Measurements from ENCODE around the gene GNAI1.

GNAI1 gene

DNA sequence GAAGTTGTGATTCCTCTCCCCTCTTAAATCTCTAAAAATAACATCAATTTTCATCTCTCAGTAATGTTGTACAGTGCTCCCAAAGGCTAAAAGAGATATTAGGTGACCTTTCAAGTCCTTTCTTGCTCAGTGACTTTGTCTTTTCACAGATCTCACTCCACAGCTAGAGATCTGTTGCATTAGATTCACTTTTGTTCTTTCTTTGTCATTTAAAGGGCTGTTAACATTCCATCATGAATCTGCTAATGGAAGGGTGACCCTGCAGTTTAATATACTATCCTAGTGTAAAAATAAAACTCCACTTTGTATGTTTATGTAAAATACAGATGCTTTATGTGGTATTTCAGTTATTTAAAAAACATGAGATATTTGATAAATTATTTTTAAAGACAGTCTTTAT lies 30.5 kb downstream of the GNAI1 start:
- DNase-seq = no peak

DNA sequence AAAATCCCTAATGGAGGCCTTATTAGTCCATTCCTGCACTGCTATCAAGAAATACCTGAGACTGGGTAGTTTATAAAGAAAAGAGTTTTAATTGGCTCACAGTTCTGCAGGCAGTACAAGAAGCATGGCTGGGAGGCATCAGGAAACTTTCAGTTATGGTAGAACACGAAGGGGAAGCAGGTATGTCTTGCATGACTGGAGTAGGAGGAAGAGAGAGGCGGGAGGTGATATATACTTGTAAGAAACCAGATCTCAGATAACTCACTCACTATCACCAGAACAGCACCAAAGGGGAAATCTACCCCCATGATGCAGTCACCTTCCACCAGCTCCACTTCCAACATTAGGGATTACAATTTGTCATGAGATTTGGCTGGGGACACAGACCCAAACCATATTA lies 35.8 kb downstream of the GNAI1 start:
- no peak for DNase-seq

DNA sequence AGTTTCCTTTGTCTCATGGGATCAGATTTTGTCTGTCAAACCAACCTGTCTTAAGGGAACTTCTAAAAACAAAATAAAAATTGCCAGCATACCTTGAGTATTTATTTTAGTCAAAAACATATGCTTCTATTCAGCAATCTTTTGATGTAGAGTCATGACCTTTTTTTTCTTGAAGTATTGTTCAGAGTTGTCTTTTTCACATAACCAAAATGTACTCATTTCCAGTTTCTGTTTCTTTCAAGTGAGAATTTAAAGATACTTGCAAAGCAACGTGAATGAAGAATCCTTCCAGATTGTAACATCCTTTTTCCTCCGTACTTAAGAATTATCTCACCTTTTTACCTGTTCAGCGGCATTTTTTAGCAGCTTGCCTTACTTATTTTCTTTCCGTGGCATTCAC lies 37.8 kb downstream of the GNAI1 start:
- DNase-seq = no peak

DNA sequence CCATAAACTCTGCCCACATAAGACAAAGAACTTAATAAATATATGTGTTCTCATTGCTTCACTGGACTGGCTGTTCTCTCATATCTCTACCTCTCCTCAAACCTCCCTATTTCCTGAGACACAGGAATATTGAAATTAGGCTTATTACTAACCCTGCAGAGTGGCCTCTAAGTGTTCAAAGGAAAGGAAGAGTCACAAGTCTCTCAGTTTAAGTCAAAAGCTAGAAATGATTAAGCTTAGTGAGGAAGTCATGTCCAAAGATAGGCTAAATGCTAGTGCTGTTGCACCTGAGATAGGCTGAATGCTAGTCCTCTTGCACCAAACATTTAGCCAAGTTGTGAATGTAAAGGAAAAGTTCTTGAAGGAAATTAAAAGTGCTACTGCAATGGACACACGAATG lies 41.1 kb downstream of the GNAI1 start:
- no peak for DNase-seq

DNA sequence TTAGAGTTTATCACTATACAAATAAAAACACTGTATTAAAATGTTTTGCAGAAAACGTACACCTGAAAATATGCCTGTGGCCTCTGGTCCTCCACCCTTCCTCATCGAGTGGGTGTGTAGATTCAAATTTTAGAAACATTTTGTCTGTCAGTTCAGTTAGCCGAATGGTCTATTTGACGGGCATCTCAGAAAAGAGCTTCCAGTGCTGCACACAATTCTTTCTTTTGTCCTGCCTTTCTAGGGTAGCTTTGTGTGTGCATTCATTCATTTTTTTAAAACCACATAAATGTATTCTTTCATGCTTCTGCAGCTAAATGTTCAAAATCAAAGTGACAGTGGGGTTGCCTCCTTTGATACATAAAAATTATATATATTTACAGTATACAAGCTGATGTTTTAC lies 46.8 kb downstream of the GNAI1 start:
- DNase-seq = no peak

DNA sequence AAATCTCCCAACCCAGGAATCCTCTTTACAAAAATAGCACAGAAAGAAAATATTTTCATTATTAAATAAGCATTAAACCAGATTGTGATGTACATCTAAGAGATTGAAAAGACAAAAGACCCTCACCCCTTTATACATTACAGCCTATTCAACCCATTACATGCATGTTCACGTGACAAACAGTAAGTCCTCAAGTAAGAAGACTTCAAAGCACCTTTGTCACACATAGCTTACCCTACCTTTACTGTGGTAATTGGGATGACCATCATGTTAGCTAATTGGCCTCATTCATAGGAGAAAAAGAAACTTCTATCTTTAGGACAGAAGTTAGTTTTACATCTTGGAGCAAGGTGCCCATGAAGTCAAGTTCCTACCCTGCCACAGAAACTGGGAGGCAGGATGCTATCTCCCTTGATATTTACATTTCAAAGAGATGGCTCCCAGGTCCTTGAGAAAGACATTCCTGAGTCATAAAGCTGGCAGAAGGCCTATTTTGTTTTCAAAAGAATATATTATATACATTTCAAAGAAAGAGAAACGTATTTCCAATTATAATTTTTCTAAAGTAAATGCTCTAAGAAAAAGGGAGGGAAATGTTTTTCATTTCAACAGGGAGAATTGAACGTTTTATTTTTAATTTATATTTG lies 48.1 kb downstream of the GNAI1 start:
- DNase-seq = no peak

DNA sequence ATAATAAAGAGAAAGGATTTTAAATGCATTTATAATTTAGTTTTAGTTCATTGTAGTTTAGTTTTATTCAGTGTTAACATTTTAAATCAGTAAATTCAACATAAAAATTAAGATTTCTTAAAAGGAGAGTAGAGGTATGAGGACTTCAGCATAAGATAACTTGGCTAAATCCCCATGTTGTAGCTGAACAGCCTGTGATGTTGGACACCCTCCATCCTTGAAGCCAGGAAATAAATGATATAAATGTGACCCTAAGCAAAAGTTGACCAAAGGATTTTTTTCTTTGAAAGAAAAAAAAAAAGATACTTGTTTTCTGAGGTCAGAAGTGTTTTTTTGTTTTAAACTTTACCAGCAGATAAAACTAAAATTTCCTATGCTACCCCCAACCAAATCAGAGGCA lies 48.7 kb downstream of the GNAI1 start:
- DNase-seq = no peak

DNA sequence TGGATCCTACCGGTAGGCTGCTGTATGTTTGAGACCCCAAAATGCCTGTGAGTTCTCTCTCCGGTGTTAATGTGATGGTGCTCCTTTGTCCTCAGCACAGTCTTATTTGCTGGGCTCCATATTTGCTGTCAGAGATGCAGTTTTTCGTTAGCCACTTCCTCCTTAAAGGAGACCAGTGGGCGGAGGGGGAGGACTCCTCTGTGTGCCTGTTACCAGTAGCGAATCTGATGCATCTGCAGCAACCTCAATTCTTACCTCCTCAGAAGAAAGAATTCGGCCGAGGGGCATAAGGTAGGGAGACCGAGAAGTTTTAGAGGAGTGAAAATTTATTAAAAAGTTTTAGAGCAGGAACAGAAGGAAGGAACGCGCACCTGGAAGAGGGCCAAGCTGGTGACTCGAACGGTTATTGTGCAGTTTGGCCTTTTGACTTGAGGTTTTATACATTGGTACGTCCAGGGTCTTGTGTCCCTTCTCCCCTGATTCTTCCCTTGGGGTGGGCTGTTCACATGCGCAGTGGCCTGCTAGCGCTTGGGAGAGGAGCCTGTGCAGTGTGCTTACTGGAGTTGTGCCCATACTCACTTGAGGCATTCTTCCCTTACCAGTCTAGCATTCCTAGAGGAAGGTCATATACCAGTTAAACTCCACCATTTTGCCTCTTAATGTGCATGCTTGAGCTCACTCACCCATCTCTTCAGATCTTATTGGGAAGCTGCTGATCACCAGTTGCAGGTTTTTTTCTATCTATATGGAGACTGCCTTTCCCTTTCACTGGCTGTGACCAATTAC lies 49.5 kb downstream of the GNAI1 start:
- no peak for DNase-seq

DNA sequence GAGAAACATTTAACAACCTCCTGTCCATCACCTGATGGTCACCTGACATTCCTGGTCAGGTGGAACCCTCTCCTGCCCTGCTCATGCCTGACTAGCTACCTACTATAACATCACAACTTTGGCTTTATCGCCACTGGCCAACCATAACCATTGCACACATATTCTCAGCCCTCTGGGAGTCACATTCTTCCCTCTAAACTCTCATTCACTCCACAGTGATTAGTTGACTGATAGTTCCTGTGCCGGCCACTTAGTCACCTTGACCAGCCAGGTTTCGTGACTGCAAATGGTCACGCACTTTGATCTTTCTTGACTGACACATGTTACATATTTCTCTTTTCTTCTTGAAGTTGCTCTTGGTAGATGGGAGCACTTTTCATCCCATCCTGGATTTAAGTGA lies 50.1 kb downstream of the GNAI1 start:
- no peak for DNase-seq

DNA sequence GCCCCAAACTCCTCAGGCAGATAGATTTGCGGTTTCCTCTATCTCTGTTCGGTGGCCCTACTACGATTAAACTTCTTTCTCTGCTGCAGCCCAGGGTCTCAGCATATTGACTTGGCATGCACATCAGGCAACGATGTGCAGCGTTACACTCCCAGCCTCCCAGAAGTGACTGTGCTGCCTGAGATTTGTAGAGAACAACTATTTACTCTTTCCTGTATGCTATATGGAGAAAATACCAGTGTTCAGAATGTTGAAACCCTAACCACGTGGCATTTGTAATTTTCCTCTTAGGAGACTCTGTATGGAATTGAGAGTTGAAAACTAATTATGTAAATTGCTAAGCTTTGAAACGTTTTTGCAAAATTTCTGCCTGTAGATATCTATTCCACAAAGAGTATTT lies 50.9 kb downstream of the GNAI1 start:
- DNase-seq = no peak

DNA sequence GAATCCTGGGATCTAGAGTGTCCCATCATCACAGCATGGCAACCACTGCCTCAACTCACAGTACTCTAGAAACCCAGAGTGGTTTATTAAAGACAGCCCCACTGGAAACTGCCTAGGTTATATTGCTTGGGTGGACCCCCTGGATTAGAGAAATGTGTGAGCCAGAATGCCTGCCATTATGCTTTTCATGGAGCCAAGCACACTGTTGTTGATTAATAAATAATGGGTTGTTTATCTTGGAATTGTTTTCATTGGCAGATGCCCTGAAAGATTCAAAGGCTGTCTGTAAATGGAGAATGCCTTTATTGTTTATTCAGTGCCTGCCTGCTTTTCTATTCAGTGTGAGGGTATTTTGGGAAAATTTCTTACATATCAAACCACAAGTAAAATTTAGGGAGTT lies 52.1 kb downstream of the GNAI1 start:
- DNase-seq = no peak

DNA sequence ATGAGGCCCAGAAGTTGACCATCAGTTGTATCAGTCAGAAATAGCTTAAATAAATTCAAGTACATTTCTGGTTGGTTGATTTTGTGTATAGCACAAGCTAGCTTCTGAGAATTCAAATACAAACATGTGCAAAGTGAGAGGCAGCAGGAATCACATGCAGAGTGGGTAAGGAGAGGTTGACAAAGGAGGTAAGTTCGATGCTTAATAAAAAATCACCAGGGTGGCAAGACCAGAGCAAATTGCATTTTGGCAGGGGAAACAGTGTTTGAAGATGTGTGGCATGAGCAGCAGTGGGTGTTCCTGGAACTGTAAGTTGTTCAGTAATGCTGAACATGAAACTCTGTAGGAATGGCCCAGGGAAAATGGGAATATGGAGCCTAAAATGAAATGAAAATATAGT lies 52.6 kb downstream of the GNAI1 start:
- no peak for DNase-seq

DNA sequence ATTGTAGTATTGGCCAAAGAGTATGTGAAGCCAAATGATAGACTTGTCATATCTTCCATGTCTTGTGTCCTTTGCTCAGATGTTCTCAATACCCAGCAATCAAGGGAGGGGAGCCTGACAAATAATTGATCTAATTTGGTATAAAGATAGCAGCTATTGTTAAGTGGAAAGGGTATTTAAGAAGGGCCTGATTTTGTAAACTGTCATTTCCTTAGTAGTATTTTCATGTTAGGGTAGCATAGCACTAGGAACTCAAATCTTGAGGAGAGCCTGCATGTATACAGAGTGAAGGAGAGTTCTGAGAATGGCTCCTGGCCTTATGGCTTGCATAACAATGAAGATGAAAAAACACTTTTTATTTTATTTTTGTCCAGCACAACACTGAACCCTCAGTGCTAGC lies 53.1 kb downstream of the GNAI1 start:
- no peak for DNase-seq

DNA sequence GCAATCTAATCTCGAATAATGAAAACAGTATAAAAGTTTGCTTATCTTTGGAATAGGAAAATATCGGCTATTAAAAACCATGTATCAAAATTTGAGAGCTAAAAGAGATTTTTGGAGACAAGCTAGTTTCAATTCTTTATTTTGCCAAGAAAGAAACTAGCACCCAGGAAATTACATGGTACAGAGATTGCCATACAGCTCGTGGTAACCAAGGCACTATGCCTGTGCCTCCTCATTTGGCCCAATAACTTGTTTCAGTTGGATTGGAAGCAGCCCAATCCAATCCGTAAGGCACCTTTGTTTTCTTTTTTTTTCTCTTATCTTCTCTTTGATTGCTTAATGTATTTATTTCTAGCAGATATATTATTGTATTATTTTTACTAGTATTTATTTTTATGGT lies 55.0 kb downstream of the GNAI1 start:
- DNase-seq = no peak

DNA sequence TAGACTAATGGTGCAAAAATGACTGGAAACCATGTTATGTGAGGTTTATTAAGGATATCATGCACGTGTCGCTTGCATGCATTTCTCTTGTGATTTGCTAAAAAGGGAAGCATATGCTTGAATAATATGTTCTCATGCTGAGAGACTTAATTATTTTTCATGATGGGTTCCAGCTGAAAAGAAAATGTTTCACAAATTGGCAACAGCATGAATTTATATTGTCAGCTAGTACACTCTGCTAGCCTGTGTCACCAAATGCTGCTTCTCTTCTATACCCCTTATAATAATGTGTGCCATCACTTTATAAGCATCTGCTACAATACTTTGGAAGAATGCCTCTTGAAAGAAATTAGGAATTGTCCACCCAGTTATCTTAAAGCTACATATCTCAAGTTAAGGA lies 63.0 kb downstream of the GNAI1 start:
- no peak for DNase-seq

DNA sequence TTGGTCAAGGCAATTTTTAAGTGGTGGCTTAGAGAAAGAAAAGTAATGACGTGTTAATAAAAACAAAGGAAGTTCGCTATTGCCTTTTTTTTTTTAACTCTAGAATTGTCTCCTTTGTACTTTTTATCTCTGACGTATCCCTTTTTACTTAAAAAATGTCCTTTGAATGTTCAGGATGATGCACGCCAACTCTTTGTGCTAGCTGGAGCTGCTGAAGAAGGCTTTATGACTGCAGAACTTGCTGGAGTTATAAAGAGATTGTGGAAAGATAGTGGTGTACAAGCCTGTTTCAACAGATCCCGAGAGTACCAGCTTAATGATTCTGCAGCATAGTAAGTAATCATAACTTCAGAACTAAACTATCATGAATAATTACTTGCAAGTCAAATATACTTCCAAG lies 64.4 kb downstream of the GNAI1 start:
- DNase-seq = no peak

DNA sequence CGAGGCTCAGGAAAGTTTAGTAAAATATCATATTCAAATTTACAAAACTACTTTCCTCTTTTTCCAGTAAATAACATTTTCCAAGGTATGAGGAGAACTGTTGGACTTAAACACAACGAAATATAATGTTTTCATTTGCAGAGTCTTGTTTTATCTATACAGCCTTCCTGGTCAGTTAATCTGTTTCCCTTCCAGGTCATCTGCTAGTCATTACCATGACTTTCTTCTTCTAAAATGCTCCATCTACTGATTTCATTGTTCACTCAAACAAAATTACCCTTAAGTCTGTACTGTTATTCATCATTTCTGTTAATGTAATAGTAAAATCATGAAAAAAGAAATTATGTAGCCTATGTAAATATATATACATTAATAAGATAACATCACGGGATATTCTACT lies 69.8 kb downstream of the GNAI1 start:
- DNase-seq = no peak

DNA sequence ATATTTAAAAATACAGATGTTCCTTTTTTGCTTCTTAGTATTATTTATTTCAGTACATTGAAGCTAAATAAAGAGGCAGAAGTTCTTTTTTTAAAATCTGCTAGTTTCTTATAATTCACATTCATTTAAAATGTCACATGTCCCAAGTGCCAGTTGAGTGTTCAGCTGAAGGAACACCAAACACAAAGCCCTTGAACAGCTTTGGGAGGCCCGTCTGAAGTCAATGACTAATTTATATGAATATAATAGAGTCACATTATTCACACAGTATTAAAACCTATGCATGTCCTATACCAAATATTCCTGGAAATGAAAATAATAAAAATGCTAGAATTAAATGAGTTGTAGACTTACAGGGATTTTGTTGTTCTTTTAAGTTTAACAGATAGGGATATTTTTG lies 70.3 kb downstream of the GNAI1 start:
- no peak for DNase-seq

DNA sequence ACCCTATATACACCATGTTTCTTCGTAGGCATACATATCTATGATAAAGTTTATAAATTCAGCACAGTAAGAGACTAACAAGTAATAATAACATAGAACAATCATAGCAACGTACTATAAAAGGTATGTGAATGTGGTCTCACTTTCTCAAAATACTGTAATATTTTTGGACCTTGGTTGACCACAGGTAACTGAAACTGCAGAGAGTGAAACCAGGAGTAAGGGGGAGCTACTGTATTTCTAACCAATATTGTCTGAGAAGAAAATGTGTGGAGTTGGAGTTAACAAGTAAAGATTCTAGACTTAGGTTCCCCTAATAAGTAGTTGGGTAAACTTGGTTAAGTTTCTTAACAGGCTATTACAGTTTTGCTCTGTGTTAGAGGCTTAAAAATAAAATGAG lies 72.1 kb downstream of the GNAI1 start:
- no peak for DNase-seq

DNA sequence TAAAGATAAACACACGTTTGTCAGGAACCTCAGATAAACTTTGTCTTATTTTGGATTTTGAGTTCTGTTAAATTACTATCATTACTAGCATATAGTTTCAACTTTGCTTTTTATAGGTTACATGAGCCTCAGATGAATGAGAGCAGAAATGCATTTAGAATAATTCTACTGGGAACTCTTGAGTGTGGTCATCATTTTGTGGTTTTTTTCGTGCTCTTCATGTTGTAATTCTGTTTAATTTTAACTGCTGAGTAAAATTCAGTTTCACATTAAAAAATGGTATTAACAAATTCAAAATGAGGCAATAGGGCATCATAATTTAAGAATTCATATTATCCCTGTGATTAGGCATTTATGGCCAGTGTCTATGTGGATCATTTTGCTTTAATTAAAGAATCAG lies 72.9 kb downstream of the GNAI1 start:
- DNase-seq = peak; percentile 8 to 51

DNA sequence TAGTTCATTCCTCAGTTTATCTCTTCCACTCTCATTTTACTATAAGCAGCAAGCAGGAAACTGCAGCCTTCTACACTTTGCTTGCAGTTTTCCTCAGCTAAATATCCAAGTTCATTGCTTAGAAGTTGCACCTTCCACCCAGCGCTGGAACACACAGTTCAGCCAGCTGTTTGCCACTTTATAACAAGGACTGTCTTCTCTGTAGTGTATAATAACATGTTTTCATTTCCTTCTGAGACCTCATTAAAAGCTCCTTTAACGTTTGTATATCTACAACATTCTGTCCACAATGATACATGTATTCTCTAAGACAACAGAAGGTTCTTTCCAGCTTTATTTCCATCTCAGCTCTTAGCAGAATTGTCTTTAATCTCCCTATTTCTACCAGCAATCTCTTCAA lies 74.1 kb downstream of the GNAI1 start:
- DNase-seq = no peak

DNA sequence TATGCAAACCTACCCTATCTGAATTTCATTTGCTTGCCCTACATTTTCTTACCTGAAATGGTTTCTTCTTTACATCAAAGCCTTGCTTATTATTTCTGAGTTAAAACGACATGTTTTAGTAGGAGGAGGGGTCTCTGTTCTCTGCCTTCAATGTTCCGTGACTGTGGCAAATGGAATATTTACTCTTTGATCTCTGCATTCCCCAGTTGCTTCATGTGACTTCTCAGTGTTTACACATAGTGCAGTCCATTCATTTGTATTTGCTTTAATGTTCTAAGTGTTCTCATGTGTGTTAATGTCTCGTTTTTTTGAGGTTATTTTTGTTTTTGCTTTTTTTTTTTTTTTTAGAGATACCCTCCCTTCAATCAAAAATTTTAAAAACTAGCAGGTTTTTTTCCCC lies 75.8 kb downstream of the GNAI1 start:
- DNase-seq = no peak

DNA sequence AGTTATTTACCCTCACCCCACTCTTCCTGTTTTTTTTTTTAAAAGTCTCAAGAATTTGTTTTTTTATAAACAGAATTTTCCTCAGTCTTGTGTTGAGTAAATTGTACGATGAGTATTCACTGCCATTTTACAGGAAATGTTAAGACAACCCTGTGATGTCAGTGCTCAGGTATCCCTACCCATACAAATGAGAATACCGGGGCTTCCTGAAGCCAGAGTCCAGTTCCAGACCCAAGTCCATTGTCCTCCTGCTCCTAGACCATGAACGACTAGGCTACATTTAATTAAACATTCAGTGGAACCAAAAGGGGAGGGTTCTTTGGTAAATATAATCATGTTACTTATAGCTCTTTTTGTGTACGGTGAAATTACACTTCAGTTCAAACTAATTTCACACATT lies 79.2 kb downstream of the GNAI1 start:
- DNase-seq = no peak

DNA sequence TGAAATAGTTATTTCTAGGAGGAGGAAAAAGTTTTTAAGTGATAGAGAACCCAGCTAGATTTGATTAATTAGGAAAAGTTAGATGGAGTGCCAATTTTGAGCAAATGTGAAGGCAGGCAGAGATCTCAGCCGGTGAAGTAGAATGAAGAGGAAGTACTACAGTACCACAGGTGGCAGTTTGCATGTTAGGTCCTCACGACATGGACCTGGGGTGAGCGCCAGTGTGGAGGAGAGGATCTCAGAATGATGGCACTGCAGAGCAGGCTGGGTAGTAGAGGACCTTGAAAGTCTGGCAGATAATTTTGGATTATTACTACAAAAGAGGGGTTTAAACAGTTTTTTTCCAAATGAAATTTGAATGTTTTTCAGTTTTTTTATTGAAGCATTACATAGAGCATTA lies 81.1 kb downstream of the GNAI1 start:
- no peak for DNase-seq

Measured in inflammatory macrophage treated with lipopolysaccharide for 1 hour (primary cell).